CD8-positive, alpha-beta memory T cell (primary cell): ENCODE data around the gene DBNL. TPM values are rescaled to one million over a fixed set of nuclear protein-coding genes. Genes with fewer than 3 reads are reported as not detected.

ENCODE experiments used
- CTCF ChIA-PET: fragments of 350-600 bp; sonication (Branson Sonifier 250); formaldehyde crosslinking; loops from one replicate; lab custom pipeline; 2021; ENCODE audit warnings: antibody characterized with exemption; lab: Charles Lee
- POLR2A ChIA-PET: fragments of 350-600 bp; sonication (Branson Sonifier 250); formaldehyde crosslinking; loops from one replicate; lab custom pipeline; 2021; ENCODE audit warnings: antibody characterized with exemption; lab: Charles Lee
- DNase-seq, 5 donors: peaks; one replicate each; pipeline versions ENCODE4 v3.0.0 to v3.0.0-alpha.2; 2020 to 2022; ENCODE audit warnings: mixed read lengths in 1 of 5
- H3K27ac ChIP-seq: one replicate; pipeline ENCODE4 v1.7.0; 2013; ENCODE audit warnings: low read depth, mild to moderate bottlenecking, low read length, moderate library complexity
- H3K27me3 ChIP-seq: 2 replicates; pipeline ENCODE4 v1.7.0; 2013; ENCODE audit warnings: low read length, mild to moderate bottlenecking; ENCODE audit not compliant: insufficient read depth, poor library complexity, severe bottlenecking
- H3K36me3 ChIP-seq: 2 replicates; pipeline ENCODE4 v1.7.0; 2013; ENCODE audit warnings: mild to moderate bottlenecking, low read length, moderate library complexity; ENCODE audit not compliant: insufficient read depth
- H3K4me1 ChIP-seq: 2 replicates; pipeline ENCODE4 v1.7.0; 2013; ENCODE audit warnings: mild to moderate bottlenecking, low read length, moderate library complexity; ENCODE audit not compliant: insufficient read depth
- H3K4me3 ChIP-seq: 2 replicates; pipeline ENCODE4 v1.7.0; 2013; ENCODE audit warnings: mild to moderate bottlenecking, low read length
- H3K9me3 ChIP-seq: 2 replicates; pipeline ENCODE4 v1.7.0; 2013; ENCODE audit warnings: mild to moderate bottlenecking, low read length
- H3K27ac Mint-ChIP-seq, 8 donors: one replicate each; pipeline ENCODE4 v1.8.0; 2020 to 2021; ENCODE audit warnings: mixed read lengths in 8 of 8, mild to moderate bottlenecking in 6 of 8, inconsistent platforms in 3 of 8, moderate library complexity in 3 of 8
- H3K27me3 Mint-ChIP-seq, 2 donors: one replicate each; pipeline ENCODE4 v1.8.0; 2020 to 2021; ENCODE audit warnings: mixed read lengths in 2 of 2, mild to moderate bottlenecking in 1 of 2, moderate library complexity in 1 of 2
- H3K36me3 Mint-ChIP-seq, 3 donors: one replicate each; pipeline ENCODE4 v1.8.0; 2020 to 2021; ENCODE audit warnings: mixed read lengths in 3 of 3, inconsistent platforms in 1 of 3, mild to moderate bottlenecking in 1 of 3
- H3K4me1 Mint-ChIP-seq, 3 donors: one replicate each; pipeline ENCODE4 v1.8.0; 2020 to 2021; ENCODE audit warnings: mixed read lengths in 3 of 3, inconsistent platforms in 1 of 3, mild to moderate bottlenecking in 1 of 3
- H3K4me3 Mint-ChIP-seq, 7 donors: one replicate each; pipeline ENCODE4 v1.8.0; 2020 to 2021; ENCODE audit warnings: mixed read lengths in 7 of 7, mild to moderate bottlenecking in 6 of 7, moderate library complexity in 4 of 7, inconsistent platforms in 2 of 7
- H3K9me3 Mint-ChIP-seq, 5 donors: one replicate each; pipeline ENCODE4 v1.8.0; 2020 to 2022; ENCODE audit warnings: mixed read lengths in 5 of 5, mild to moderate bottlenecking in 3 of 5, moderate library complexity in 2 of 5, inconsistent platforms in 1 of 5
- polyA plus RNA-seq: library from polyadenylated mRNA; unstranded; fragments of 300-500 nt; fragmentation: Illumina TruSeq; gene quantifications from one replicate; pipeline ENCODE4 v1.2.3, GENCODE V29; 2021
- total RNA-seq, 2 experiments: library from RNA; stranded (reverse); gene quantifications; one replicate each; pipeline ENCODE4 v1.2.3, GENCODE V29; 2021

Gene DBNL
- total and polyA plus RNA-seq, 3 experiments from 2014 or later: 144 to 184 (median 154) TPM

- H3K4me3 ChIP-seq: no peak overlapping the region
- peaks cover 52% of the 10 kb centered on the region for H3K36me3 ChIP-seq
- no peaks in the 10 kb centered on the region for H3K9me3 Mint-ChIP-seq
Measured at GRCh38 chr7:44060948-44061644, 16.6 kb downstream of the DBNL start.

GRCh38 chr7:44061645-44062179 lies 17.2 kb downstream of the DBNL start:
- no peaks in the 10 kb centered on the region for H3K9me3 Mint-ChIP-seq
- CTCF ChIA-PET: no interaction called here
- POLR2A ChIA-PET: no interaction called here
- no peak overlapping the region for H3K4me3 Mint-ChIP-seq
- peaks cover 11 to 26% (median 13%) of the 10 kb centered on the region in 3 donors for H3K4me1 Mint-ChIP-seq
- Histone ChIP-seq H3K4me3 (no peak overlapping the region), H3K9me3 (no peaks in the 10 kb centered on the region), H3K27ac (no peak overlapping the region), H3K4me1 (peaks cover 12% of the 10 kb centered on the region), H3K36me3 (peaks cover 46% of the 10 kb centered on the region), H3K27me3 (no peaks in the 10 kb centered on the region)
- H3K27ac Mint-ChIP-seq: peak overlapping the region in 4 of 8 donors; percentile 29 to 82 (median 72)
- no peak for DNase-seq
- H3K36me3 Mint-ChIP-seq: peaks cover 0 to 56% (median 0%) of the 10 kb centered on the region in 3 donors
- H3K27me3 Mint-ChIP-seq: no peaks in the 10 kb centered on the region

More at GRCh38 chr7:44060948-44061644, 16.6 kb downstream of the DBNL start:
- H3K36me3 Mint-ChIP-seq: peaks cover 0 to 62% (median 3%) of the 10 kb centered on the region in 3 donors
- peaks cover 9 to 22% (median 13%) of the 10 kb centered on the region in 3 donors for H3K4me1 Mint-ChIP-seq
- Histone ChIP-seq H3K4me1 (peaks cover 6% of the 10 kb centered on the region), H3K27ac (no peak overlapping the region), H3K9me3 (no peaks in the 10 kb centered on the region), H3K27me3 (no peaks in the 10 kb centered on the region)
- CTCF ChIA-PET: no interaction called here
- H3K4me3 Mint-ChIP-seq: no peak overlapping the region
- POLR2A ChIA-PET: no interaction called here
- H3K27me3 Mint-ChIP-seq: no peaks in the 10 kb centered on the region
- DNase-seq: peak in 1 of 5 donors; percentile 38
- H3K27ac Mint-ChIP-seq: peak overlapping the region in 2 of 8 donors; percentile 41 to 66

- DNase-seq: peak in 1 of 5 donors; percentile 44
- Histone ChIP-seq H3K27me3 (no peaks in the 10 kb centered on the region), H3K4me3 (no peak overlapping the region), H3K27ac (no peak overlapping the region), H3K9me3 (no peaks in the 10 kb centered on the region), H3K4me1 (peaks cover 16% of the 10 kb centered on the region), H3K36me3 (peaks cover 40% of the 10 kb centered on the region)
- Mint-ChIP-seq H3K27me3 (no peaks in the 10 kb centered on the region), H3K4me1 (peaks cover 15 to 31% (median 16%) of the 10 kb centered on the region in 3 donors), H3K36me3 (peaks cover 0 to 50% (median 0%) of the 10 kb centered on the region in 3 donors), H3K4me3 (no peak overlapping the region), H3K9me3 (no peaks in the 10 kb centered on the region), H3K27ac (peak overlapping the region in 4 of 8 donors; percentile 22 to 82 (median 32))
- ChIA-PET POLR2A (no interaction called here), CTCF (no interaction called here)
Measured at GRCh38 chr7:44062180-44062902, 17.8 kb downstream of the DBNL start.

GRCh38 chr7:44062903-44063295 lies 18.4 kb downstream of the DBNL start:
- CTCF ChIA-PET: no interaction called here
- H3K4me3 ChIP-seq: no peak overlapping the region
- H3K4me1 Mint-ChIP-seq: peaks cover 15 to 31% (median 16%) of the 10 kb centered on the region in 3 donors
- H3K9me3 ChIP-seq: no peaks in the 10 kb centered on the region
- DNase-seq: peak in 1 of 5 donors; percentile 35
- H3K9me3 Mint-ChIP-seq: no peaks in the 10 kb centered on the region
- H3K36me3 Mint-ChIP-seq: peaks cover 0 to 44% (median 0%) of the 10 kb centered on the region in 3 donors
- no peaks in the 10 kb centered on the region for H3K27me3 ChIP-seq
- H3K4me3 Mint-ChIP-seq: no peak overlapping the region
- POLR2A ChIA-PET: no interaction called here
- H3K27ac Mint-ChIP-seq: peak overlapping the region in 5 of 8 donors; percentile 22 to 78 (median 29)
- peaks cover 16% of the 10 kb centered on the region for H3K4me1 ChIP-seq
- H3K27me3 Mint-ChIP-seq: no peaks in the 10 kb centered on the region
- peaks cover 34% of the 10 kb centered on the region for H3K36me3 ChIP-seq
- no peak overlapping the region for H3K27ac ChIP-seq

GRCh38 chr7:44063547-44063893 lies 19.0 kb downstream of the DBNL start:
- Mint-ChIP-seq H3K9me3 (no peaks in the 10 kb centered on the region), H3K4me3 (no peak overlapping the region), H3K27me3 (no peaks in the 10 kb centered on the region), H3K4me1 (peaks cover 19 to 30% (median 20%) of the 10 kb centered on the region in 3 donors), H3K36me3 (peaks cover 0 to 38% (median 0%) of the 10 kb centered on the region in 3 donors), H3K27ac (no peak overlapping the region)
- peaks cover 16% of the 10 kb centered on the region for H3K4me1 ChIP-seq
- POLR2A ChIA-PET: interaction anchor here (0.8 to 2.9 kb wide), 2 partner anchors 18 to 19 kb away, joined by 7 to 10 read pairs; partner anchors contain the start of gene DBNL
- no peaks in the 10 kb centered on the region for H3K9me3 ChIP-seq
- peak in 1 of 5 donors; percentile 17 for DNase-seq
- CTCF ChIA-PET: no interaction called here
- H3K27me3 ChIP-seq: no peaks in the 10 kb centered on the region
- H3K36me3 ChIP-seq: peaks cover 28% of the 10 kb centered on the region
- H3K27ac ChIP-seq: no peak overlapping the region
- H3K4me3 ChIP-seq: no peak overlapping the region

- Mint-ChIP-seq H3K9me3 (no peaks in the 10 kb centered on the region), H3K36me3 (peaks cover 0 to 32% (median 0%) of the 10 kb centered on the region in 3 donors), H3K27ac (peak overlapping the region in 1 of 8 donors; percentile 71), H3K4me3 (no peak overlapping the region), H3K27me3 (no peaks in the 10 kb centered on the region), H3K4me1 (peaks cover 22 to 28% (median 24%) of the 10 kb centered on the region in 3 donors)
- CTCF ChIA-PET: no interaction called here
- DNase-seq: peak in 1 of 5 donors; percentile 31
- POLR2A ChIA-PET: interaction anchor here (0.8 to 2.9 kb wide), 2 partner anchors 18 to 19 kb away, joined by 7 to 10 read pairs; partner anchors contain the start of gene DBNL
- peaks cover 16% of the 10 kb centered on the region for H3K4me1 ChIP-seq
- H3K9me3 ChIP-seq: no peaks in the 10 kb centered on the region
- no peak overlapping the region for H3K4me3 ChIP-seq
- H3K27me3 ChIP-seq: no peaks in the 10 kb centered on the region
- H3K36me3 ChIP-seq: peaks cover 22% of the 10 kb centered on the region
- H3K27ac ChIP-seq: no peak overlapping the region
Measured at GRCh38 chr7:44063894-44064651, 19.6 kb downstream of the DBNL start.

- no peak overlapping the region for H3K27ac ChIP-seq
- H3K27me3 ChIP-seq: no peaks in the 10 kb centered on the region
- peak overlapping the region in 2 of 8 donors; percentile 52 to 70 for H3K27ac Mint-ChIP-seq
- DNase-seq: peak in 1 of 5 donors; percentile 42
- H3K4me1 Mint-ChIP-seq: peaks cover 22 to 31% (median 26%) of the 10 kb centered on the region in 3 donors
- no peaks in the 10 kb centered on the region for H3K9me3 Mint-ChIP-seq
- H3K36me3 ChIP-seq: peaks cover 14% of the 10 kb centered on the region
- H3K4me1 ChIP-seq: peaks cover 16% of the 10 kb centered on the region
- H3K27me3 Mint-ChIP-seq: no peaks in the 10 kb centered on the region
- H3K36me3 Mint-ChIP-seq: peaks cover 0 to 24% (median 0%) of the 10 kb centered on the region in 3 donors
- POLR2A ChIA-PET: interaction anchor here (1.8 to 2.9 kb wide), 2 partner anchors 16 to 20 kb away, joined by 7 to 10 read pairs; partner anchors contain the start of gene DBNL
- peak overlapping the region in 2 of 7 donors; percentile 37 to 47 for H3K4me3 Mint-ChIP-seq
- no peak overlapping the region for H3K4me3 ChIP-seq
- no peaks in the 10 kb centered on the region for H3K9me3 ChIP-seq
- CTCF ChIA-PET: interaction anchor here (2.4 kb wide), 1 partner anchor 16 kb away, joined by 7 read pairs; no protein-coding TSS in a partner anchor
Measured at GRCh38 chr7:44064791-44065430, 20.4 kb downstream of the DBNL start.
